Measurements from ENCODE around the gene ATP6V0B. TPM values are rescaled to one million over a fixed set of nuclear protein-coding genes. Genes with fewer than 3 reads are reported as not detected.

ATP6V0B gene
- total and polyA plus RNA-seq, 2 of the 13 experiments (the other 11 are each of a cell fraction or from before 2014, with no cell fraction given) = 157 to 161 TPM

GRCh38 chr1:43968348-43968948 is 6.3 kb upstream of the ATP6V0B start (continued):
- TF ChIP-seq EHMT2 (IDR thresholded peaks at IDR 0.05; ENCODE audit: borderline replicate concordance, low read depth, low read length) = peak; percentile 93
- TF ChIP-seq ZNF230 (CRISPR knock-in tag; IDR thresholded peaks at IDR 0.05) = no peak
- no peak for TF ChIP-seq ZIK1 (CRISPR knock-in tag; IDR thresholded peaks at IDR 0.05; ENCODE audit: borderline replicate concordance, low read depth)
- TF ChIP-seq NR2F2 (IDR thresholded peaks at IDR 0.05; ENCODE audit: borderline replicate concordance, low read depth) = no peak
- TF ChIP-seq ZBTB20 (CRISPR knock-in tag; IDR thresholded peaks at IDR 0.05; ENCODE audit: borderline replicate concordance, low read depth) = no peak
- TF ChIP-seq FOXP1 (IDR thresholded peaks at IDR 0.05) = no peak
- no peak for TF ChIP-seq FOXP1 (CRISPR knock-in tag; IDR thresholded peaks at IDR 0.05)
- TF ChIP-seq SRY (CRISPR knock-in tag; IDR thresholded peaks at IDR 0.05) = no peak
- no peak for TF ChIP-seq ZNF232 (CRISPR knock-in tag; IDR thresholded peaks at IDR 0.05; ENCODE audit: borderline replicate concordance)
- TF ChIP-seq SETDB1 (CRISPR knock-in tag; IDR thresholded peaks at IDR 0.05; ENCODE audit: borderline replicate concordance) = no peak
- TF ChIP-seq ZNF652 (CRISPR knock-in tag; IDR thresholded peaks at IDR 0.05; ENCODE audit: borderline replicate concordance, low read depth) = no peak
- TF ChIP-seq PRPF4 (IDR thresholded peaks at IDR 0.05; ENCODE audit: low read depth, low read length, poor library complexity, severe bottlenecking) = no peak
- TF ChIP-seq ADNP (CRISPR knock-in tag; IDR thresholded peaks at IDR 0.05) = no peak
- no peak for TF ChIP-seq GTF2F1 (IDR thresholded peaks at IDR 0.05; ENCODE audit: low read length)
- TF ChIP-seq KDM1A (CRISPR knock-in tag; IDR thresholded peaks at IDR 0.05) = no peak
- TF ChIP-seq ZNF564 (CRISPR knock-in tag; IDR thresholded peaks at IDR 0.05) = no peak
- TF ChIP-seq SSRP1 (CRISPR knock-in tag; IDR thresholded peaks at IDR 0.05) = no peak
- TF ChIP-seq MEF2D (CRISPR knock-in tag; IDR thresholded peaks at IDR 0.05) = no peak
- TF ChIP-seq, protein P1, sequence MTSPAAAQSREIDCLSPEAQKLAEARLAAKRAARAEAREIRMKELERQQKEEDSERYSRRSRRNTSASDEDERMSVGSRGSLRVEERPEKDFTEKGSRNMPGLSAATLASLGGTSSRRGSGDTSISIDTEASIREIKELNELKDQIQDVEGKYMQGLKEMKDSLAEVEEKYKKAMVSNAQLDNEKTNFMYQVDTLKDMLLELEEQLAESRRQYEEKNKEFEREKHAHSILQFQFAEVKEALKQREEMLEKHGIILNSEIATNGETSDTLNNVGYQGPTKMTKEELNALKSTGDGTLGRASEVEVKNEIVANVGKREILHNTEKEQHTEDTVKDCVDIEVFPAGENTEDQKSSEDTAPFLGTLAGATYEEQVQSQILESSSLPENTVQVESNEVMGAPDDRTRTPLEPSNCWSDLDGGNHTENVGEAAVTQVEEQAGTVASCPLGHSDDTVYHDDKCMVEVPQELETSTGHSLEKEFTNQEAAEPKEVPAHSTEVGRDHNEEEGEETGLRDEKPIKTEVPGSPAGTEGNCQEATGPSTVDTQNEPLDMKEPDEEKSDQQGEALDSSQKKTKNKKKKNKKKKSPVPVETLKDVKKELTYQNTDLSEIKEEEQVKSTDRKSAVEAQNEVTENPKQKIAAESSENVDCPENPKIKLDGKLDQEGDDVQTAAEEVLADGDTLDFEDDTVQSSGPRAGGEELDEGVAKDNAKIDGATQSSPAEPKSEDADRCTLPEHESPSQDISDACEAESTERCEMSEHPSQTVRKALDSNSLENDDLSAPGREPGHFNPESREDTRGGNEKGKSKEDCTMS (CRISPR knock-in tag; conservative IDR thresholded peaks at IDR 0.05) = no peak
- TF ChIP-seq ZSCAN20 (CRISPR knock-in tag; IDR thresholded peaks at IDR 0.05; ENCODE audit: borderline replicate concordance) = no peak
- TF ChIP-seq ZNF589 (CRISPR knock-in tag; conservative IDR thresholded peaks at IDR 0.05) = no peak
- TF ChIP-seq, protein P2, sequence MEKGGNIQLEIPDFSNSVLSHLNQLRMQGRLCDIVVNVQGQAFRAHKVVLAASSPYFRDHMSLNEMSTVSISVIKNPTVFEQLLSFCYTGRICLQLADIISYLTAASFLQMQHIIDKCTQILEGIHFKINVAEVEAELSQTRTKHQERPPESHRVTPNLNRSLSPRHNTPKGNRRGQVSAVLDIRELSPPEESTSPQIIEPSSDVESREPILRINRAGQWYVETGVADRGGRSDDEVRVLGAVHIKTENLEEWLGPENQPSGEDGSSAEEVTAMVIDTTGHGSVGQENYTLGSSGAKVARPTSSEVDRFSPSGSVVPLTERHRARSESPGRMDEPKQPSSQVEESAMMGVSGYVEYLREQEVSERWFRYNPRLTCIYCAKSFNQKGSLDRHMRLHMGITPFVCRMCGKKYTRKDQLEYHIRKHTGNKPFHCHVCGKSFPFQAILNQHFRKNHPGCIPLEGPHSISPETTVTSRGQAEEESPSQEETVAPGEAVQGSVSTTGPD (CRISPR knock-in tag; IDR thresholded peaks at IDR 0.05) = no peak
- TF ChIP-seq AGO1 (IDR thresholded peaks at IDR 0.05; ENCODE audit: low read depth, low read length, poor library complexity, severe bottlenecking) = no peak
- no peak for TF ChIP-seq MTF1 (CRISPR knock-in tag; IDR thresholded peaks at IDR 0.05)
- TF ChIP-seq ZNF143 (CRISPR knock-in tag; IDR thresholded peaks at IDR 0.05) = peak; percentile 28; the same call in 1 of the 2 replicates
- TF ChIP-seq, protein P3, sequence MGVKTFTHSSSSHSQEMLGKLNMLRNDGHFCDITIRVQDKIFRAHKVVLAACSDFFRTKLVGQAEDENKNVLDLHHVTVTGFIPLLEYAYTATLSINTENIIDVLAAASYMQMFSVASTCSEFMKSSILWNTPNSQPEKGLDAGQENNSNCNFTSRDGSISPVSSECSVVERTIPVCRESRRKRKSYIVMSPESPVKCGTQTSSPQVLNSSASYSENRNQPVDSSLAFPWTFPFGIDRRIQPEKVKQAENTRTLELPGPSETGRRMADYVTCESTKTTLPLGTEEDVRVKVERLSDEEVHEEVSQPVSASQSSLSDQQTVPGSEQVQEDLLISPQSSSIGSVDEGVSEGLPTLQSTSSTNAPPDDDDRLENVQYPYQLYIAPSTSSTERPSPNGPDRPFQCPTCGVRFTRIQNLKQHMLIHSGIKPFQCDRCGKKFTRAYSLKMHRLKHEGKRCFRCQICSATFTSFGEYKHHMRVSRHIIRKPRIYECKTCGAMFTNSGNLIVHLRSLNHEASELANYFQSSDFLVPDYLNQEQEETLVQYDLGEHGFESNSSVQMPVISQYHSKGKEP (CRISPR knock-in tag; IDR thresholded peaks at IDR 0.05) = no peak
- TF ChIP-seq ZBTB43 (CRISPR knock-in tag; conservative IDR thresholded peaks at IDR 0.05) = 0 out of 2 replicates have a peak, but pooled peaks have one; percentile 35

Measured in HepG2 (cell line).